M059J (cell line): Measurements from ENCODE around the gene TMEM192. TPM values are rescaled to one million over a fixed set of nuclear protein-coding genes. Genes with fewer than 3 reads are reported as not detected.

Source experiments
- total RNA-seq: library from RNA; depleted of rRNA; stranded (reverse); fragments of >200 nt; shearing (Covaris generic); gene quantifications from 2 replicates; pipeline ENCODE4 v1.2.3, GENCODE V29; 2014; rRNA removed

Gene TMEM192
- total RNA-seq, 1 experiment from 2014 or later: 20.7 TPM

Other genes starting within 250 kb of the TMEM192 start
- 0.17 TPM in 1 of 2 replicates, not detected in the other for gene APELA, start 235.7 kb downstream of the TMEM192 start, total RNA-seq
- not detected in 2 replicates for gene TRIM61, start 135.2 kb downstream of the TMEM192 start, total RNA-seq
- not detected in 2 replicates for gene TRIM60, start 80.9 kb downstream of the TMEM192 start, total RNA-seq
- not detected in 2 replicates for gene TRIM75, start 59.0 kb downstream of the TMEM192 start, total RNA-seq
- gene KLHL2, start 94.7 kb upstream of the TMEM192 start, total RNA-seq: 19.3 and 26.5 TPM in 2 replicates
- gene MSMO1, start 214.8 kb upstream of the TMEM192 start, total RNA-seq: 184 and 200 TPM in 2 replicates